ENCODE measurements around the gene LARP1B.

DNA sequence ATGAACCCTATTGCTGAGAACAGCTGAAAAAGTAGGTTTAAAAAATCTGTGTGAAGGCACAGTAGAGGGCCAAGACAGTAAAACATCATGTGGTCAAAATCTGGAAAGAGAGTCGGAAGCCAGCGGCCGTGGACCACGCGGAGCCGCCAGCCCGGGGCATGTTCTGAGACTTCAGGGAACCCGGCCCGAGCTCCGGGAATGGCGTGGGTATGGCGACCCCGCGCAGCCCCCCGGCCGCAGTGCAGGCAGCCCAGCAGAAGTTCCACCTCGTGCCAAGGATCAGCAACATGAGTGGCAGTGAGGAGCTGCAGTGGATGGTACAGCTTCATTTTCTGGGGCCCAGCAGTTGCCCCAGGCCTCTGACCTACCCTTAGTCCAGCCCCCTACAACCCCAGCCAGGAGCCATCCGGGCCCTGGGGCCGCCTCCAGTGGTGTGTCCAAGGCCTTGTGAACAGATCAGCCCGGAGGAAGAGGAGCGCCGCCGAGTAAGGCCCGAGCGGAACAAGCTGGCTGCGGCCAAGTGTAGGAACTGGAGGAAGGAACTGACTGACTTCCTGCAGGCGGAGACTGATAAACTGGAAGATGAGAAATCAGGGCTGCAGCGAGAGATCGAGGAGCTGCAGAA lies 94.2 kb downstream of the LARP1B start:
- TF ChIP-seq, protein P1, sequence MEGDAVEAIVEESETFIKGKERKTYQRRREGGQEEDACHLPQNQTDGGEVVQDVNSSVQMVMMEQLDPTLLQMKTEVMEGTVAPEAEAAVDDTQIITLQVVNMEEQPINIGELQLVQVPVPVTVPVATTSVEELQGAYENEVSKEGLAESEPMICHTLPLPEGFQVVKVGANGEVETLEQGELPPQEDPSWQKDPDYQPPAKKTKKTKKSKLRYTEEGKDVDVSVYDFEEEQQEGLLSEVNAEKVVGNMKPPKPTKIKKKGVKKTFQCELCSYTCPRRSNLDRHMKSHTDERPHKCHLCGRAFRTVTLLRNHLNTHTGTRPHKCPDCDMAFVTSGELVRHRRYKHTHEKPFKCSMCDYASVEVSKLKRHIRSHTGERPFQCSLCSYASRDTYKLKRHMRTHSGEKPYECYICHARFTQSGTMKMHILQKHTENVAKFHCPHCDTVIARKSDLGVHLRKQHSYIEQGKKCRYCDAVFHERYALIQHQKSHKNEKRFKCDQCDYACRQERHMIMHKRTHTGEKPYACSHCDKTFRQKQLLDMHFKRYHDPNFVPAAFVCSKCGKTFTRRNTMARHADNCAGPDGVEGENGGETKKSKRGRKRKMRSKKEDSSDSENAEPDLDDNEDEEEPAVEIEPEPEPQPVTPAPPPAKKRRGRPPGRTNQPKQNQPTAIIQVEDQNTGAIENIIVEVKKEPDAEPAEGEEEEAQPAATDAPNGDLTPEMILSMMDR (IDR thresholded peaks at IDR 0.05) = no peak
- TF ChIP-seq POLR2A (IDR thresholded peaks at IDR 0.05) (no peak), POLR2AphosphoS5 (IDR thresholded peaks at IDR 0.05) (no peak)
